GM23338 (cell line): ENCODE results near the gene LIF. TPM values are rescaled to one million over a fixed set of nuclear protein-coding genes. Genes with fewer than 3 reads are reported as not detected.

ENCODE experiments used
- ATAC-seq: fragments of 200-7000 bp; cut with Tn5 transposase; 3 replicates; pipeline ENCODE4 v1.9.1; 2020
- DNase-seq: peaks from one replicate; pipeline ENCODE4 v3.0.0-alpha.2; 2015; ENCODE audit warnings: low spot score
- H2AFZ ChIP-seq: fragments of 200-600 bp; sonication (generic); 2 replicates; pipeline ENCODE4 v1.8.0; 2016; ENCODE audit warnings: antibody characterized with exemption, mild to moderate bottlenecking, moderate library complexity
- H3F3A ChIP-seq: fragments of 200-600 bp; sonication (generic); replicated peaks from 2 replicates; pipeline ENCODE4 v1.8.0; 2017; ENCODE audit warnings: antibody characterized with exemption, mixed run types, low read depth
- H3K27ac ChIP-seq: fragments of 200-600 bp; sonication (generic); 2 replicates; pipeline ENCODE4 v1.6.1; 2016; ENCODE audit warnings: low read depth
- H3K27me3 ChIP-seq: fragments of 200-600 bp; sonication (generic); 2 replicates; pipeline ENCODE4 v1.8.0; 2016; ENCODE audit warnings: mild to moderate bottlenecking, mixed run types, moderate library complexity; ENCODE audit not compliant: insufficient read depth
- H3K36me3 ChIP-seq: fragments of 200-600 bp; sonication (generic); 2 replicates; pipeline ENCODE4 v1.8.0; 2016; ENCODE audit warnings: mild to moderate bottlenecking; ENCODE audit not compliant: insufficient read depth
- H3K4me1 ChIP-seq: fragments of 200-600 bp; sonication (generic); 2 replicates; pipeline ENCODE4 v1.8.0; 2016; ENCODE audit warnings: mild to moderate bottlenecking, moderate library complexity; ENCODE audit not compliant: insufficient read depth
- H3K4me2 ChIP-seq: fragments of 200-600 bp; sonication (generic); 2 replicates; pipeline ENCODE4 v1.7.1; 2017; ENCODE audit warnings: mixed run types
- H3K4me3 ChIP-seq: fragments of 200-600 bp; sonication (generic); 2 replicates; pipeline ENCODE4 v1.6.1; 2016; ENCODE audit warnings: mixed run types
- H3K79me2 ChIP-seq: fragments of 200-600 bp; sonication (generic); replicated peaks from 2 replicates; pipeline ENCODE4 v1.8.0; 2017; ENCODE audit warnings: mild to moderate bottlenecking; ENCODE audit not compliant: insufficient read depth
- H3K9me2 ChIP-seq: fragments of 200-600 bp; sonication (generic); 2 replicates; pipeline ENCODE4 v1.8.0; 2017; ENCODE audit not compliant: insufficient read depth
- H4K20me1 ChIP-seq: fragments of 200-600 bp; sonication (generic); replicated peaks from 2 replicates; pipeline ENCODE4 v1.8.0; 2017; ENCODE audit warnings: mild to moderate bottlenecking; ENCODE audit not compliant: insufficient read depth
- H3K27ac Mint-ChIP-seq: 2 replicates; pipeline ENCODE4 v1.8.0; 2020; ENCODE audit warnings: inconsistent platforms, mild to moderate bottlenecking, moderate library complexity, mixed read lengths
- H3K27me3 Mint-ChIP-seq: 3 replicates; pipeline ENCODE4 v1.8.0; 2022; ENCODE audit warnings: low read depth, mild to moderate bottlenecking, moderate library complexity, mixed read lengths, inconsistent platforms; ENCODE audit not compliant: insufficient read depth, poor library complexity
- H3K36me3 Mint-ChIP-seq: 3 replicates; pipeline ENCODE4 v1.8.0; 2021; ENCODE audit warnings: low read depth, mild to moderate bottlenecking, inconsistent platforms, moderate library complexity, mixed read lengths
- H3K4me1 Mint-ChIP-seq: 3 replicates; pipeline ENCODE4 v1.8.0; 2020; ENCODE audit warnings: mild to moderate bottlenecking, inconsistent platforms, mixed read lengths
- H3K4me3 Mint-ChIP-seq: 3 replicates; pipeline ENCODE4 v1.8.0; 2021; ENCODE audit warnings: moderate library complexity, mild to moderate bottlenecking, inconsistent platforms, mixed read lengths
- H3K9me3 Mint-ChIP-seq: 3 replicates; pipeline ENCODE4 v1.8.0; 2020; ENCODE audit warnings: moderate library complexity, mild to moderate bottlenecking, inconsistent platforms, mixed read lengths
- CREB1 ChIP-seq: fragments of 250-450 bp; sonication (Bioruptor Pico); IDR thresholded peaks from 2 replicates; pipeline ENCODE4 v1.5.0; 2020; ENCODE audit warnings: low read depth, mild to moderate bottlenecking, moderate library complexity
- EZH2 ChIP-seq: fragments of 200-600 bp; sonication (generic); IDR thresholded peaks from one replicate; pipeline ENCODE4 v1.8.0; 2017; ENCODE audit warnings: antibody characterized with exemption, mild to moderate bottlenecking, low read depth; ENCODE audit not compliant: unreplicated experiment
- EZH2phosphoT487 ChIP-seq: fragments of 200-600 bp; sonication (generic); IDR thresholded peaks from one replicate; pipeline ENCODE4 v1.8.1; 2018; ENCODE audit warnings: antibody characterized with exemption; ENCODE audit not compliant: unreplicated experiment
- JUNB ChIP-seq: IDR thresholded peaks from one replicate; pipeline ENCODE4 v1.6.1; 2016; ENCODE audit warnings: antibody characterized with exemption; ENCODE audit not compliant: unreplicated experiment
- NANOG ChIP-seq: IDR thresholded peaks from 2 replicates; pipeline ENCODE4 v1.6.1; 2016; ENCODE audit warnings: antibody characterized with exemption, borderline replicate concordance
- POLR2AphosphoS5 ChIP-seq: IDR thresholded peaks from 2 replicates; pipeline ENCODE4 v1.6.1; 2016; ENCODE audit warnings: antibody characterized with exemption, low read depth
- STAT1 ChIP-seq: IDR thresholded peaks from one replicate; pipeline ENCODE4 v1.6.1; 2016; ENCODE audit warnings: antibody characterized with exemption; ENCODE audit not compliant: unreplicated experiment
- ZNF114 ChIP-seq: fragments of 250-450 bp; sonication (Bioruptor Pico); IDR thresholded peaks from 2 replicates; pipeline ENCODE4 v1.5.0; 2020; ENCODE audit warnings: mild to moderate bottlenecking, moderate library complexity
- ZNF331 ChIP-seq: fragments of 250-450 bp; sonication (Bioruptor Pico); IDR thresholded peaks from 2 replicates; pipeline ENCODE4 v1.5.0; 2020; ENCODE audit warnings: low read depth, mild to moderate bottlenecking, moderate library complexity
- polyA plus RNA-seq: library from polyadenylated mRNA; unstranded; fragments of >200 nt; fragmentation: Nextera tagmentation; extraction: Ambion mirVana; gene quantifications from 2 replicates; pipeline ENCODE4 v1.2.1, GENCODE V29; 2016
- total RNA-seq: library from RNA; depleted of rRNA; stranded (reverse); fragments of >200 nt; shearing (Covaris generic); gene quantifications from 2 replicates; pipeline ENCODE4 v1.2.3, GENCODE V29; 2014
- TF ChIP-seq, protein P1 (sequence below): fragments of 250-450 bp; sonication (Bioruptor Pico); IDR thresholded peaks from 2 replicates; pipeline ENCODE4 v1.5.0; 2020; ENCODE audit warnings: mild to moderate bottlenecking, moderate library complexity
- TF ChIP-seq, protein P2 (sequence below): IDR thresholded peaks from 2 replicates; pipeline ENCODE4 v1.6.1; 2016; ENCODE audit warnings: antibody characterized with exemption
- TF ChIP-seq, protein P3 (sequence below): IDR thresholded peaks from one replicate; pipeline ENCODE4 v1.6.1; 2018; ENCODE audit warnings: antibody characterized with exemption; ENCODE audit not compliant: unreplicated experiment
- TF ChIP-seq, protein P4 (sequence below), 2 experiments: fragments of 200-600 bp in 1 of 2; sonication (generic) in 1 of 2; conservative IDR thresholded peaks; 2 replicates each; pipeline versions ENCODE4 v1.5.1 to v1.6.1; 2016 to 2017; ENCODE audit warnings: antibody characterized with exemption in 2 of 2, low read depth in 2 of 2, mild to moderate bottlenecking in 2 of 2, moderate library complexity in 1 of 2

Gene LIF
- total and polyA plus RNA-seq, 2 experiments from 2014 or later, result 1.8 to 3.6 TPM

DNA sequence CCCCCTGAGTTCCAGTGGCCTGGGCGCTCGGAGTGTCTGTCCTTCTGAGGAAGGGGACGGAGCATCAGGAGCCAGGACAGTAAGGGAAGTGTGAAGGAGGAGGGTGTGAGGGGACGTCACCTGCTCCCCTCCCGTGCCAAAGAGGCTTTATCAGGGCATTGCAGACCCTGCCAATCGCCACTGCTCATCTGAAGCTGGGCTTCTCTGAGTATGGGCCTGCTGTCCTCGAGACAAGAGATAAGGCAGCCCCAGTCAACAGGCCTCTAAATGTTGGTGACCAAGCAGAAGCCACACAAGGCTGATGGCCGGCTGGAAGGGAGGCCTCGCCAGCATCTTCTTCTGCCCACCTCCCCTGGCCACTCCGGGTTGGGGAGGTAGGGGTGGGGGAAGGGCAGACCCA, 29.8 kb downstream of the LIF start:
- Histone ChIP-seq H3F3A (no peaks in the 10 kb centered on the region), H3K27me3 (no peaks in the 10 kb centered on the region), H3K27ac (no peak overlapping the region), H3K79me2 (no peaks in the 10 kb centered on the region), H3K4me2 (no peak overlapping the region), H3K4me1 (peaks cover 7% of the 10 kb centered on the region), H4K20me1 (no peaks in the 10 kb centered on the region), H3K9me2 (no peaks in the 10 kb centered on the region), H3K36me3 (no peaks in the 10 kb centered on the region), H2AFZ (no peak overlapping the region), H3K4me3 (no peak overlapping the region)
- no peaks in the 10 kb centered on the region for H3K9me3 Mint-ChIP-seq
- no peaks in the 10 kb centered on the region for H3K36me3 Mint-ChIP-seq
- peaks cover 15% of the 10 kb centered on the region for H3K27me3 Mint-ChIP-seq
- TF ChIP-seq ZNF114 (CRISPR knock-in tag) (no peak), STAT1 (no peak), EZH2phosphoT487 (no peak), JUNB (no peak), EZH2 (no peak), NANOG (no peak), CREB1 (CRISPR knock-in tag) (no peak), ZNF331 (CRISPR knock-in tag) (no peak), POLR2AphosphoS5 (no peak)
- TF ChIP-seq, protein P1, sequence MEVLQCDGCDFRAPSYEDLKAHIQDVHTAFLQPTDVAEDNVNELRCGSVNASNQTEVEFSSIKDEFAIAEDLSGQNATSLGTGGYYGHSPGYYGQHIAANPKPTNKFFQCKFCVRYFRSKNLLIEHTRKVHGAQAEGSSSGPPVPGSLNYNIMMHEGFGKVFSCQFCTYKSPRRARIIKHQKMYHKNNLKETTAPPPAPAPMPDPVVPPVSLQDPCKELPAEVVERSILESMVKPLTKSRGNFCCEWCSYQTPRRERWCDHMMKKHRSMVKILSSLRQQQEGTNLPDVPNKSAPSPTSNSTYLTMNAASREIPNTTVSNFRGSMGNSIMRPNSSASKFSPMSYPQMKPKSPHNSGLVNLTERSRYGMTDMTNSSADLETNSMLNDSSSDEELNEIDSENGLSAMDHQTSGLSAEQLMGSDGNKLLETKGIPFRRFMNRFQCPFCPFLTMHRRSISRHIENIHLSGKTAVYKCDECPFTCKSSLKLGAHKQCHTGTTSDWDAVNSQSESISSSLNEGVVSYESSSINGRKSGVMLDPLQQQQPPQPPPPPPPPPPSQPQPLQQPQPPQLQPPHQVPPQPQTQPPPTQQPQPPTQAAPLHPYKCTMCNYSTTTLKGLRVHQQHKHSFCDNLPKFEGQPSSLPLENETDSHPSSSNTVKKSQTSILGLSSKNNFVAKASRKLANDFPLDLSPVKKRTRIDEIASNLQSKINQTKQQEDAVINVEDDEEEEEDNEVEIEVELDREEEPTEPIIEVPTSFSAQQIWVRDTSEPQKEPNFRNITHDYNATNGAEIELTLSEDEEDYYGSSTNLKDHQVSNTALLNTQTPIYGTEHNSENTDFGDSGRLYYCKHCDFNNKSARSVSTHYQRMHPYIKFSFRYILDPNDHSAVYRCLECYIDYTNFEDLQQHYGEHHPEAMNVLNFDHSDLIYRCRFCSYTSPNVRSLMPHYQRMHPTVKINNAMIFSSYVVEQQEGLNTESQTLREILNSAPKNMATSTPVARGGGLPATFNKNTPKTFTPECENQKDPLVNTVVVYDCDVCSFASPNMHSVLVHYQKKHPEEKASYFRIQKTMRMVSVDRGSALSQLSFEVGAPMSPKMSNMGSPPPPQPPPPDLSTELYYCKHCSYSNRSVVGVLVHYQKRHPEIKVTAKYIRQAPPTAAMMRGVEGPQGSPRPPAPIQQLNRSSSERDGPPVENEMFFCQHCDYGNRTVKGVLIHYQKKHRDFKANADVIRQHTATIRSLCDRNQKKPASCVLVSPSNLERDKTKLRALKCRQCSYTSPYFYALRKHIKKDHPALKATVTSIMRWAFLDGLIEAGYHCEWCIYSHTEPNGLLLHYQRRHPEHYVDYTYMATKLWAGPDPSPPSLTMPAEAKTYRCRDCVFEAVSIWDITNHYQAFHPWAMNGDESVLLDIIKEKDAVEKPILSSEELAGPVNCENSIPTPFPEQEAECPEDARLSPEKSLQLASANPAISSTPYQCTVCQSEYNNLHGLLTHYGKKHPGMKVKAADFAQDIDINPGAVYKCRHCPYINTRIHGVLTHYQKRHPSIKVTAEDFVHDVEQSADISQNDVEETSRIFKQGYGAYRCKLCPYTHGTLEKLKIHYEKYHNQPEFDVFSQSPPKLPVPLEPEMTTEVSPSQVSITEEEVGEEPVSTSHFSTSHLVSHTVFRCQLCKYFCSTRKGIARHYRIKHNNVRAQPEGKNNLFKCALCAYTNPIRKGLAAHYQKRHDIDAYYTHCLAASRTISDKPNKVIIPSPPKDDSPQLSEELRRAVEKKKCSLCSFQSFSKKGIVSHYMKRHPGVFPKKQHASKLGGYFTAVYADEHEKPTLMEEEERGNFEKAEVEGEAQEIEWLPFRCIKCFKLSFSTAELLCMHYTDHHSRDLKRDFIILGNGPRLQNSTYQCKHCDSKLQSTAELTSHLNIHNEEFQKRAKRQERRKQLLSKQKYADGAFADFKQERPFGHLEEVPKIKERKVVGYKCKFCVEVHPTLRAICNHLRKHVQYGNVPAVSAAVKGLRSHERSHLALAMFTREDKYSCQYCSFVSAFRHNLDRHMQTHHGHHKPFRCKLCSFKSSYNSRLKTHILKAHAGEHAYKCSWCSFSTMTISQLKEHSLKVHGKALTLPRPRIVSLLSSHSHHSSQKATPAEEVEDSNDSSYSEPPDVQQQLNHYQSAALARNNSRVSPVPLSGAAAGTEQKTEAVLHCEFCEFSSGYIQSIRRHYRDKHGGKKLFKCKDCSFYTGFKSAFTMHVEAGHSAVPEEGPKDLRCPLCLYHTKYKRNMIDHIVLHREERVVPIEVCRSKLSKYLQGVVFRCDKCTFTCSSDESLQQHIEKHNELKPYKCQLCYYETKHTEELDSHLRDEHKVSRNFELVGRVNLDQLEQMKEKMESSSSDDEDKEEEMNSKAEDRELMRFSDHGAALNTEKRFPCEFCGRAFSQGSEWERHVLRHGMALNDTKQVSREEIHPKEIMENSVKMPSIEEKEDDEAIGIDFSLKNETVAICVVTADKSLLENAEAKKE (CRISPR knock-in tag), result no peak
- TF ChIP-seq, protein P2, sequence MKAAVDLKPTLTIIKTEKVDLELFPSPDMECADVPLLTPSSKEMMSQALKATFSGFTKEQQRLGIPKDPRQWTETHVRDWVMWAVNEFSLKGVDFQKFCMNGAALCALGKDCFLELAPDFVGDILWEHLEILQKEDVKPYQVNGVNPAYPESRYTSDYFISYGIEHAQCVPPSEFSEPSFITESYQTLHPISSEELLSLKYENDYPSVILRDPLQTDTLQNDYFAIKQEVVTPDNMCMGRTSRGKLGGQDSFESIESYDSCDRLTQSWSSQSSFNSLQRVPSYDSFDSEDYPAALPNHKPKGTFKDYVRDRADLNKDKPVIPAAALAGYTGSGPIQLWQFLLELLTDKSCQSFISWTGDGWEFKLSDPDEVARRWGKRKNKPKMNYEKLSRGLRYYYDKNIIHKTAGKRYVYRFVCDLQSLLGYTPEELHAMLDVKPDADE, result no peak
- TF ChIP-seq, protein P3, sequence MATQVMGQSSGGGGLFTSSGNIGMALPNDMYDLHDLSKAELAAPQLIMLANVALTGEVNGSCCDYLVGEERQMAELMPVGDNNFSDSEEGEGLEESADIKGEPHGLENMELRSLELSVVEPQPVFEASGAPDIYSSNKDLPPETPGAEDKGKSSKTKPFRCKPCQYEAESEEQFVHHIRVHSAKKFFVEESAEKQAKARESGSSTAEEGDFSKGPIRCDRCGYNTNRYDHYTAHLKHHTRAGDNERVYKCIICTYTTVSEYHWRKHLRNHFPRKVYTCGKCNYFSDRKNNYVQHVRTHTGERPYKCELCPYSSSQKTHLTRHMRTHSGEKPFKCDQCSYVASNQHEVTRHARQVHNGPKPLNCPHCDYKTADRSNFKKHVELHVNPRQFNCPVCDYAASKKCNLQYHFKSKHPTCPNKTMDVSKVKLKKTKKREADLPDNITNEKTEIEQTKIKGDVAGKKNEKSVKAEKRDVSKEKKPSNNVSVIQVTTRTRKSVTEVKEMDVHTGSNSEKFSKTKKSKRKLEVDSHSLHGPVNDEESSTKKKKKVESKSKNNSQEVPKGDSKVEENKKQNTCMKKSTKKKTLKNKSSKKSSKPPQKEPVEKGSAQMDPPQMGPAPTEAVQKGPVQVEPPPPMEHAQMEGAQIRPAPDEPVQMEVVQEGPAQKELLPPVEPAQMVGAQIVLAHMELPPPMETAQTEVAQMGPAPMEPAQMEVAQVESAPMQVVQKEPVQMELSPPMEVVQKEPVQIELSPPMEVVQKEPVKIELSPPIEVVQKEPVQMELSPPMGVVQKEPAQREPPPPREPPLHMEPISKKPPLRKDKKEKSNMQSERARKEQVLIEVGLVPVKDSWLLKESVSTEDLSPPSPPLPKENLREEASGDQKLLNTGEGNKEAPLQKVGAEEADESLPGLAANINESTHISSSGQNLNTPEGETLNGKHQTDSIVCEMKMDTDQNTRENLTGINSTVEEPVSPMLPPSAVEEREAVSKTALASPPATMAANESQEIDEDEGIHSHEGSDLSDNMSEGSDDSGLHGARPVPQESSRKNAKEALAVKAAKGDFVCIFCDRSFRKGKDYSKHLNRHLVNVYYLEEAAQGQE, result no peak
- TF ChIP-seq, protein P4, sequence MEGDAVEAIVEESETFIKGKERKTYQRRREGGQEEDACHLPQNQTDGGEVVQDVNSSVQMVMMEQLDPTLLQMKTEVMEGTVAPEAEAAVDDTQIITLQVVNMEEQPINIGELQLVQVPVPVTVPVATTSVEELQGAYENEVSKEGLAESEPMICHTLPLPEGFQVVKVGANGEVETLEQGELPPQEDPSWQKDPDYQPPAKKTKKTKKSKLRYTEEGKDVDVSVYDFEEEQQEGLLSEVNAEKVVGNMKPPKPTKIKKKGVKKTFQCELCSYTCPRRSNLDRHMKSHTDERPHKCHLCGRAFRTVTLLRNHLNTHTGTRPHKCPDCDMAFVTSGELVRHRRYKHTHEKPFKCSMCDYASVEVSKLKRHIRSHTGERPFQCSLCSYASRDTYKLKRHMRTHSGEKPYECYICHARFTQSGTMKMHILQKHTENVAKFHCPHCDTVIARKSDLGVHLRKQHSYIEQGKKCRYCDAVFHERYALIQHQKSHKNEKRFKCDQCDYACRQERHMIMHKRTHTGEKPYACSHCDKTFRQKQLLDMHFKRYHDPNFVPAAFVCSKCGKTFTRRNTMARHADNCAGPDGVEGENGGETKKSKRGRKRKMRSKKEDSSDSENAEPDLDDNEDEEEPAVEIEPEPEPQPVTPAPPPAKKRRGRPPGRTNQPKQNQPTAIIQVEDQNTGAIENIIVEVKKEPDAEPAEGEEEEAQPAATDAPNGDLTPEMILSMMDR (conservative IDR thresholded peaks at IDR 0.05; ENCODE audit: low read depth in 2 of 2), result no peak
- no peak overlapping the region for H3K4me3 Mint-ChIP-seq
- DNase-seq, result no peak
- ATAC-seq, result no peak
- H3K27ac Mint-ChIP-seq, result no peak overlapping the region
- H3K4me1 Mint-ChIP-seq, result peaks cover 16% of the 10 kb centered on the region
